ENCODE measurements around the gene RAB31.

- TF ChIP-seq CTCF (IDR thresholded peaks at IDR 0.05 in 4 of 5, conservative IDR thresholded peaks at IDR 0.05 in 1 of 5) (no peak), POLR2A (IDR thresholded peaks at IDR 0.05) (no peak)
These were observed 19.9 kb upstream of the RAB31 start for GRCh38 chr18:9688036-9688741.

Measured in gastrocnemius medialis (tissue), 4 donors.